NCI-H2029 treated with DMSO at 0.1 percent for 48 hours (cell line): ENCODE measurements around the gene DYSF.

Experiments
- DNase-seq: peaks from one replicate; lab custom pipeline; 2025; lab: John Stamatoyannopoulos, UW

The DYSF gene

DNA sequence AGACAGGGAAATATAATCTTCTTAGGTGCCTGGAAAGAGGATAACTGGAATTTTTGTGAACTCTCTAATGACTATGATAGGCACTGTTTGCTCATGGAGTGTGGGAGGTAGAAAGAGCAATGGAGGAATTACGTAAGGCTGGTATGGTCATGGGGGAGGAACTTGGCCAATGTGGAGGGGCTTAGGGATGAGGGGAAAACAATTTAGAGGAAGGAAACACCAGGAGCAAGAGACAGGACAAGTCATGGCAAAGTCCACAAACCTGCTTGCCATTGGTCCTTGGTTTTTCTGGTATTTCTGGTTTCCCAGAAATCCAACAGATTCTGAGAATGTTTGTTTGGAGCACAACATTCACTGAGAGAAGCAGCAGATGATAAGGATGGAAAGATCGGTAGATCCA lies 274.2 kb downstream of the DYSF start:
- DNase-seq: no peak

DNA sequence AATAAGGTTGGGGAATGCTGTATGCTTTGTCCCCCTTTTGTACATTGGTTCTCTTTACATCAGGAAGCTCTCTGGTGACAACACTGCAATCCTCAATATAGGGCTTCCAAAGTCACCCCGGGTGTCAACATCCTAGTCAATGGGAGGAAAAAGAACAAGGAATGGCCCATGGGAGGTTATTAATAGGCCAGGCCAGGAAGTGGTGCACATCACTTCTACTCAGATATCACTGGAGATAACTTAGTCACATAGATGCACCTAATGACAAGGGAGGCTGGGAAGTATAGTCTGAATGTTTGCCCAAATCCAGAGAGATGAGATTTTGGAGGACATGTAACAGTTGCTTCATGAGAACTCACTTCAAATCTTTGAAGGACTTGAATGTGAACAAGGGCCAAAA lies 274.7 kb downstream of the DYSF start:
- no peak for DNase-seq

DNA sequence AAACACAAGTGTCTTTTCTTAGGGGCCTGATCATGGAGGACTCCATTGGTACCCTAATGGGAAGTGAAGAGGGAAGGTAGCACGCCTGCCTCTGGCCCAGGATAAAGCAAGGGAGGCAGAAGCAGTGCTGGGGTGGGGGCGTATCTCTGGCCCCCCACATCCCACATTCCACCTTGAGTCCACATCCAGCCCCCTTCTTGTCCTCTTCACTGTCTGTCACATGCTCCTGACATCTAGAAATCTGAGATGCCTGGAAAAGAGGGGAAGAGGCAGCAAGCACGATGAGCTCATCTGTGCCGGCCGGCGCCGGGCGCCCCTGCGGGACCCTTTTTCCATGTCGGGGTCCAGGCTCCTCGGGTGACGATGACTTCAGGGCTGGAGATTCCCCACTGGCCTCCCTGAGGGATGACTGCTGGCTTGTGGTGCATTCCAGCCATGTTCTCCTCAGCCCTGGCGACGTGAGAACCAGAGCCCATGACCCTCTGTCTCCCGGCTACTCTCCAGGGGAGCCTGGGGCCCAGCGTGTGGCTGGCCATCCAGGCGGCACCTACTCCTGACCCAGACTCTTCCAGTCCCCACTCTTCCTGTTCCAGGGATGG lies 277.5 kb downstream of the DYSF start:
- DNase-seq: no peak

DNA sequence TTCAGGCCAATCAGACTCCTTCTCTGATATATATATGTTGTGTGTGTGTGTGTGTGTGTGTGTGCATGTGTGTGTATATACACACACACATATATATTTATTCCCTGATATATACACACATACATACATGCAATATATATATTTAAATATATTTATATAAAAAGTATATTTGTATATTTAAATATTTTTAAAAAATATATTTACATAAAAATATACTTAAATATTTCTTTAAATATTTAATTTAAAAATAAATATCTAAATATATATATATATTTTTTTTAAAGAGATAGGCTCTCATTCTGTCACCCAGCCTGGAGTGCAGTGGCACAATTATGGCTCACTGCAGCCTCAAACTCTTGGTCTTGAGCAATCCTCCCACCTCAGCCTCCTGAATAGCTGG lies 281.3 kb downstream of the DYSF start:
- DNase-seq: no peak

DNA sequence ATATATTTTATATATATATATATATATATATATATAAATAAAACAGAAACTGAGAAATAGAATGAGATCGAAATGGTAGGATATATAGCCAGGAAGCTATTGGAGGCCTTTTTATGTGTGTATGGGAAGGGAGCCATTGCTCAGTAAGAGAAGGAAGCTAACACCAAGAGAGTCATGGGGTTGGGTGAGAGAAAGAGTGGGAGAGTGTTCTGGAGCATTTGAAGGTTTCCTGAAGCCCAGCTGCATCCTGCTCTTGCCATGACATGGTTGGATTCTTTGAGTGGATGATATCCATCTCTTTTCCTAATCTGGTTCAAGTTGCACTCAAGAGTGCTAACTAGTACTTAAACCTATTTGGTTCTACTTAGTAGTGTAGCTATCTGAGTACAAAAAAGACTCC lies 282.3 kb downstream of the DYSF start:
- no peak for DNase-seq
